Liver (tissue), 9 donors: Measurements from ENCODE around the gene MAN1C1. TPM values are rescaled to one million over a fixed set of nuclear protein-coding genes. Genes with fewer than 3 reads are reported as not detected.

Experiments
- DNase-seq: peaks from one replicate; pipeline ENCODE4 v3.0.0-alpha.2; 2017; ENCODE audit warnings: low spot score
- H3K27ac ChIP-seq, 2 donors: one replicate each; pipeline ENCODE4 v1.7.0; 2013; ENCODE audit warnings: inconsistent platforms in 2 of 2, low read length in 2 of 2, control low read depth in 1 of 2, low read depth in 1 of 2, mild to moderate bottlenecking in 1 of 2
- H3K27me3 ChIP-seq, 4 donors: one replicate each; pipeline versions ENCODE4 v1.6.1 to v1.7.0; 2013; ENCODE audit warnings: low read length in 3 of 4, inconsistent platforms in 1 of 4, mild to moderate bottlenecking in 1 of 4, moderate library complexity in 1 of 4; ENCODE audit not compliant: control insufficient read depth in 4 of 4, insufficient read depth in 4 of 4
- H3K36me3 ChIP-seq, 4 donors: one replicate each; pipeline versions ENCODE4 v1.6.1 to v1.7.0; 2013; ENCODE audit warnings: low read length in 3 of 4, mild to moderate bottlenecking in 3 of 4, low read depth in 1 of 4, moderate library complexity in 1 of 4; ENCODE audit not compliant: control insufficient read depth in 4 of 4, insufficient read depth in 3 of 4
- H3K4me1 ChIP-seq, 4 donors: one replicate each; pipeline versions ENCODE4 v1.6.1 to v1.7.0; 2013; ENCODE audit warnings: low read length in 3 of 4, mild to moderate bottlenecking in 3 of 4, moderate library complexity in 1 of 4; ENCODE audit not compliant: control insufficient read depth in 4 of 4, insufficient read depth in 4 of 4
- H3K4me3 ChIP-seq, 3 donors: one replicate each; pipeline versions ENCODE4 v1.6.1 to v1.7.0; 2013; ENCODE audit warnings: low read length in 3 of 3, control low read depth in 1 of 3, low read depth in 1 of 3, mild to moderate bottlenecking in 1 of 3
- H3K9ac ChIP-seq, 2 donors: one replicate each; pipeline ENCODE4 v1.7.0; 2013; ENCODE audit warnings: low read length in 2 of 2, mild to moderate bottlenecking in 2 of 2, moderate library complexity in 2 of 2, control low read depth in 1 of 2, low read depth in 1 of 2
- H3K9me3 ChIP-seq, 4 donors: one replicate each; pipeline versions ENCODE4 v1.6.1 to v1.7.0; 2013; ENCODE audit warnings: low read length in 3 of 4; ENCODE audit not compliant: control insufficient read depth in 4 of 4
- EGR1 ChIP-seq, 2 donors: IDR thresholded peaks; 2 replicates each; pipeline ENCODE4 v1.6.1; 2016 to 2018; ENCODE audit warnings: antibody characterized with exemption in 2 of 2, low read depth in 2 of 2
- FOXA1 ChIP-seq: IDR thresholded peaks from 2 replicates; pipeline ENCODE4 v1.6.1; 2016; ENCODE audit warnings: antibody characterized with exemption
- FOXA2 ChIP-seq: IDR thresholded peaks from 2 replicates; pipeline ENCODE4 v1.6.1; 2016; ENCODE audit warnings: antibody characterized with exemption
- GABPA ChIP-seq, 2 donors: IDR thresholded peaks in 1 of 2; conservative IDR thresholded peaks in 1 of 2; 2 replicates each; pipeline ENCODE4 v1.6.1; 2016; ENCODE audit warnings: antibody characterized with exemption in 2 of 2, mild to moderate bottlenecking in 1 of 2, moderate library complexity in 1 of 2
- HNF4A ChIP-seq, 2 donors: conservative IDR thresholded peaks; 2 replicates each; pipeline ENCODE4 v1.6.1; 2016; ENCODE audit warnings: antibody characterized with exemption in 2 of 2, mild to moderate bottlenecking in 2 of 2
- HNF4G ChIP-seq: IDR thresholded peaks from 2 replicates; pipeline ENCODE4 v1.6.1; 2016; ENCODE audit warnings: antibody characterized with exemption
- NR2F2 ChIP-seq: IDR thresholded peaks from 2 replicates; pipeline ENCODE4 v1.6.1; 2016; ENCODE audit warnings: antibody characterized with exemption
- RAD21 ChIP-seq, 2 donors: IDR thresholded peaks; 2 replicates each; pipeline ENCODE4 v1.6.1; 2016; ENCODE audit warnings: antibody characterized with exemption in 2 of 2, mild to moderate bottlenecking in 2 of 2
- RXRA ChIP-seq, 2 donors: IDR thresholded peaks; 2 replicates each; pipeline ENCODE4 v1.6.1; 2017 to 2018; ENCODE audit warnings: antibody characterized with exemption in 2 of 2, mild to moderate bottlenecking in 1 of 2
- SP1 ChIP-seq: IDR thresholded peaks from 2 replicates; pipeline ENCODE4 v1.6.1; 2018; ENCODE audit warnings: antibody characterized with exemption, mild to moderate bottlenecking
- TAF1 ChIP-seq: conservative IDR thresholded peaks from 2 replicates; pipeline ENCODE4 v1.6.1; 2016; ENCODE audit warnings: antibody characterized with exemption, mild to moderate bottlenecking
- YY1 ChIP-seq: IDR thresholded peaks from 2 replicates; pipeline ENCODE4 v1.6.1; 2016; ENCODE audit warnings: antibody characterized with exemption, mild to moderate bottlenecking
- WGBS: extraction: QIAGEN DNeasy Blood & Tissue Kit; methylation state at CpG from one replicate; pipeline ENCODE4 v1.1.7; 2013; 5-methylcytosine and 5-hydroxymethylcytosine counted together
- polyA plus RNA-seq, 2 donors: library from polyadenylated mRNA; stranded (reverse) in 1 of 2; unstranded in 1 of 2; fragments of 200-250 nt in 1 of 2; fragments of >200 nt in 1 of 2; fragmentation: Nextera tagmentation in 1 of 2; extraction: Ambion mirVana in 1 of 2; gene quantifications; one replicate each; pipeline versions ENCODE4 v1.2.1 to v1.2.3, GENCODE V29; 2013 to 2015
- total RNA-seq, 2 donors: library from RNA; depleted of rRNA; stranded (reverse); fragments of >200 nt; gene quantifications; one replicate each; pipeline ENCODE4 v1.2.3, GENCODE V29; 2014
- TF ChIP-seq, protein P1 (sequence below): IDR thresholded peaks from 2 replicates; pipeline ENCODE4 v1.6.1; 2016; ENCODE audit warnings: antibody characterized with exemption
- TF ChIP-seq, protein P2 (sequence below): fragments of 150-350 bp; IDR thresholded peaks from 2 replicates; pipeline ENCODE4 v1.5.1; 2017; ENCODE audit warnings: improper control_type of control experiment, low read depth, low read length; ENCODE audit not compliant: missing input control
- TF ChIP-seq, protein P3 (sequence below): IDR thresholded peaks from 2 replicates; pipeline ENCODE4 v1.6.1; 2016; ENCODE audit warnings: antibody characterized with exemption
- TF ChIP-seq, protein P4 (sequence below): IDR thresholded peaks from 2 replicates; pipeline ENCODE4 v1.6.1; 2016; ENCODE audit warnings: antibody characterized with exemption
- donor health status: healthy.
- donor health status: healthy.
- donor health status: healthy.
- donor health status: healthy.
- donor health status: healthy.

The MAN1C1 gene
- total and polyA plus RNA-seq, 4 donors: 6.3 to 16.0 (median 8.1) TPM

DNA sequence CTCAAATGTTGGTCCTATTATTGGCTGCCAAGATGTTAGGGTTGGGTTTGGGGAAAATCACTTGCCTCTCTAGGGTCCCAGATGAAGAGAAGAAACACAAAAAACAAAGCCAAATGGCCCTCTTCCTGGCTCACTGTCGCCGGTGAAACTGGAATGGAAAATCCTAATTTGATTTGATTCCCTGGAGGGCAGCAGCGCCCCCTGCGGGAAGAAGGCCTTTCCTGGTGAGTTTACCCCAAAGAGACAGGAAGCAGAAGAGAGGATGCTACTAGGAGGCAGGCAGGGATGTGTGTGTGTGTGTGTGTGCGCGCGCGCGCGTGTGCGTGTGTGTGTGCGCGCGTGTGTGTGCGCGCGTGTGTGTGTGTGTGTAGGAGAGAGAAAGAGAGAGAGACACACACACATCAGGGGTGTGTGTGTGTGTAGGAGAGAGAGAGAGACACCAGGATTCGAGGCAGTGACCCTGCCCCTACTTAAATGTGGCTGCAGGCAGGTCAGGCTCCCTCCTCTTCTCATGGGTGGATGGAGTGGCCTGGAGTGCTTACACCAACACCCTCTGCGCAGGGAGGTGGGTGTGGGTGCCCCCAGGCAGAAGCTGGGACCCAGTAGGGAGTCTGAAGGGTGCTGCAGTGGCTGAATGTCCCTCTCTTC, 180.3 kb downstream of the MAN1C1 start:
- H3K27ac ChIP-seq: peak overlapping the region in 1 of 2 donors; percentile 27
- no peaks in the 10 kb centered on the region for H3K36me3 ChIP-seq
- TF ChIP-seq RAD21 (IDR thresholded peaks at IDR 0.05): peak; percentile 95 to 96
- no peak for TF ChIP-seq FOXA2
- TF ChIP-seq, protein P1, sequence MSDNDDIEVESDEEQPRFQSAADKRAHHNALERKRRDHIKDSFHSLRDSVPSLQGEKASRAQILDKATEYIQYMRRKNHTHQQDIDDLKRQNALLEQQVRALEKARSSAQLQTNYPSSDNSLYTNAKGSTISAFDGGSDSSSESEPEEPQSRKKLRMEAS: no peak
- TF ChIP-seq, protein P2, sequence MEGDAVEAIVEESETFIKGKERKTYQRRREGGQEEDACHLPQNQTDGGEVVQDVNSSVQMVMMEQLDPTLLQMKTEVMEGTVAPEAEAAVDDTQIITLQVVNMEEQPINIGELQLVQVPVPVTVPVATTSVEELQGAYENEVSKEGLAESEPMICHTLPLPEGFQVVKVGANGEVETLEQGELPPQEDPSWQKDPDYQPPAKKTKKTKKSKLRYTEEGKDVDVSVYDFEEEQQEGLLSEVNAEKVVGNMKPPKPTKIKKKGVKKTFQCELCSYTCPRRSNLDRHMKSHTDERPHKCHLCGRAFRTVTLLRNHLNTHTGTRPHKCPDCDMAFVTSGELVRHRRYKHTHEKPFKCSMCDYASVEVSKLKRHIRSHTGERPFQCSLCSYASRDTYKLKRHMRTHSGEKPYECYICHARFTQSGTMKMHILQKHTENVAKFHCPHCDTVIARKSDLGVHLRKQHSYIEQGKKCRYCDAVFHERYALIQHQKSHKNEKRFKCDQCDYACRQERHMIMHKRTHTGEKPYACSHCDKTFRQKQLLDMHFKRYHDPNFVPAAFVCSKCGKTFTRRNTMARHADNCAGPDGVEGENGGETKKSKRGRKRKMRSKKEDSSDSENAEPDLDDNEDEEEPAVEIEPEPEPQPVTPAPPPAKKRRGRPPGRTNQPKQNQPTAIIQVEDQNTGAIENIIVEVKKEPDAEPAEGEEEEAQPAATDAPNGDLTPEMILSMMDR: peak; percentile 83
- TF ChIP-seq FOXA1: no peak
- TF ChIP-seq HNF4G: no peak
- peak in 1 of 2 donors; percentile 9 for TF ChIP-seq HNF4A (conservative IDR thresholded peaks at IDR 0.05)
- H3K4me1 ChIP-seq: peaks cover 0 to 22% (median 10%) of the 10 kb centered on the region in 4 donors
- WGBS: 4% methylated on average over 19 of the region's 19 CpGs
- no peaks in the 10 kb centered on the region for H3K9me3 ChIP-seq
- no peak overlapping the region for H3K9ac ChIP-seq
- no peaks in the 10 kb centered on the region for H3K27me3 ChIP-seq
- DNase-seq: peak; percentile 84
- no peak overlapping the region for H3K4me3 ChIP-seq

DNA sequence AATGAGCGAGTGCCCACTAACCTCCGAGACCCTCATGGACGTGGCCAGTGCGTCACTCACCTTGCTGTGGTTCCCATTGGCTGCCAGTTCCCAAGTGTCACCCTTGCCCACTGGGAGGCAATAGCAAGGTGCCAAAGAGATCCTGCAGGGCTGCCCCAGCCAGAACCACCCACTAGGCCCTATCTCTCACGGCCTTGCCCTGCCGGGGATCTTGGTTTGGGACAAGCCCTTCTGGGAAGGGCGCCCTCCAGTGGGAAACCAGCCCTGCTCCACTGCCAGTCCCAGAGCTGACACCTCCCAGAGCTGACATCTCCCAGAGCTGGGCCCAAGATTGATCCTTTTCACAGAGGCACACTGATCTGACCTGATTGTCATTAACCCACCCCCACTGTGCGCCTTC, 181.3 kb downstream of the MAN1C1 start:
- DNase-seq: no peak
- TF ChIP-seq, protein P2: peak; percentile 30
- TF ChIP-seq FOXA1 (no peak), SP1 (no peak), HNF4A (conservative IDR thresholded peaks at IDR 0.05) (no peak), FOXA2 (no peak), RXRA (IDR thresholded peaks at IDR 0.05) (no peak), TAF1 (no peak), HNF4G (no peak), YY1 (no peak), RAD21 (IDR thresholded peaks at IDR 0.05) (peak in 1 of 2 donors; percentile 71), GABPA (IDR thresholded peaks at IDR 0.05 in 1 of 2, conservative IDR thresholded peaks at IDR 0.05 in 1 of 2) (no peak), EGR1 (IDR thresholded peaks at IDR 0.05; ENCODE audit: low read depth in 2 of 2) (no peak), NR2F2 (no peak)
- TF ChIP-seq, protein P3, sequence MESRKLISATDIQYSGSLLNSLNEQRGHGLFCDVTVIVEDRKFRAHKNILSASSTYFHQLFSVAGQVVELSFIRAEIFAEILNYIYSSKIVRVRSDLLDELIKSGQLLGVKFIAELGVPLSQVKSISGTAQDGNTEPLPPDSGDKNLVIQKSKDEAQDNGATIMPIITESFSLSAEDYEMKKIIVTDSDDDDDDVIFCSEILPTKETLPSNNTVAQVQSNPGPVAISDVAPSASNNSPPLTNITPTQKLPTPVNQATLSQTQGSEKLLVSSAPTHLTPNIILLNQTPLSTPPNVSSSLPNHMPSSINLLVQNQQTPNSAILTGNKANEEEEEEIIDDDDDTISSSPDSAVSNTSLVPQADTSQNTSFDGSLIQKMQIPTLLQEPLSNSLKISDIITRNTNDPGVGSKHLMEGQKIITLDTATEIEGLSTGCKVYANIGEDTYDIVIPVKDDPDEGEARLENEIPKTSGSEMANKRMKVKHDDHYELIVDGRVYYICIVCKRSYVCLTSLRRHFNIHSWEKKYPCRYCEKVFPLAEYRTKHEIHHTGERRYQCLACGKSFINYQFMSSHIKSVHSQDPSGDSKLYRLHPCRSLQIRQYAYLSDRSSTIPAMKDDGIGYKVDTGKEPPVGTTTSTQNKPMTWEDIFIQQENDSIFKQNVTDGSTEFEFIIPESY: no peak
- TF ChIP-seq, protein P4, sequence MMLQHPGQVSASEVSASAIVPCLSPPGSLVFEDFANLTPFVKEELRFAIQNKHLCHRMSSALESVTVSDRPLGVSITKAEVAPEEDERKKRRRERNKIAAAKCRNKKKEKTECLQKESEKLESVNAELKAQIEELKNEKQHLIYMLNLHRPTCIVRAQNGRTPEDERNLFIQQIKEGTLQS: no peak
- TF ChIP-seq, protein P1: no peak
- peaks cover 0 to 26% (median 11%) of the 10 kb centered on the region in 4 donors for H3K4me1 ChIP-seq
- H3K9ac ChIP-seq: no peak overlapping the region
- no peaks in the 10 kb centered on the region for H3K36me3 ChIP-seq
- H3K9me3 ChIP-seq: no peaks in the 10 kb centered on the region
- WGBS: 70% methylated on average over 8 of the region's 8 CpGs
- H3K27me3 ChIP-seq: no peaks in the 10 kb centered on the region
- no peak overlapping the region for H3K27ac ChIP-seq
- H3K4me3 ChIP-seq: no peak overlapping the region
